HCT116 (cell line): Measurements from ENCODE around the gene AVL9.

Experiments
- ATF3 ChIP-seq: IDR thresholded peaks from 2 replicates; pipeline ENCODE4 v1.6.1; 2012
- CEBPB ChIP-seq: IDR thresholded peaks from 2 replicates; pipeline ENCODE4 v1.6.1; 2012; ENCODE audit warnings: low read depth
- EZH2 ChIP-seq: fragments of 200-600 bp; sonication (generic); IDR thresholded peaks from 2 replicates; pipeline ENCODE4 v1.6.1; 2017; ENCODE audit warnings: antibody characterized with exemption, mixed run types
- FOSL1 ChIP-seq: IDR thresholded peaks from 2 replicates; pipeline ENCODE4 v1.6.1; 2012; ENCODE audit warnings: low read depth
- POLR2A ChIP-seq: IDR thresholded peaks from 2 replicates; pipeline ENCODE4 v1.7.0; 2011; ENCODE audit warnings: borderline replicate concordance; ENCODE audit not compliant: insufficient read depth, insufficient read length; ENCODE audit errors: extremely low read depth
- POLR2AphosphoS5 ChIP-seq: IDR thresholded peaks from 2 replicates; pipeline ENCODE4 v1.6.1; 2011; ENCODE audit warnings: mild to moderate bottlenecking, low read depth, low read length, moderate library complexity
- RAD21 ChIP-seq: IDR thresholded peaks from 2 replicates; pipeline ENCODE4 v1.6.1; 2012; ENCODE audit warnings: low read depth, mild to moderate bottlenecking
- SIN3A ChIP-seq: IDR thresholded peaks from 2 replicates; pipeline ENCODE4 v1.6.1; 2012; ENCODE audit warnings: low read depth
- YY1 ChIP-seq: IDR thresholded peaks from 2 replicates; pipeline ENCODE4 v1.6.1; 2011; ENCODE audit warnings: low read length, low read depth, moderate library complexity, mild to moderate bottlenecking; ENCODE audit not compliant: insufficient replicate concordance; ENCODE audit errors: extremely low read depth
- ZFX ChIP-seq: fragments of 450-650 bp; IDR thresholded peaks from 2 replicates; pipeline ENCODE4 v1.6.1; 2017
- TF ChIP-seq, protein P1 (sequence below): IDR thresholded peaks from 2 replicates; pipeline ENCODE4 v1.6.1; 2012; ENCODE audit warnings: low read depth
- TF ChIP-seq, protein P2 (sequence below), 3 experiments: fragments of 200-600 bp in 1 of 3; sonication (generic) in 1 of 3; IDR thresholded peaks in 2 of 3; conservative IDR thresholded peaks in 1 of 3; 2 replicates each; pipeline ENCODE4 v1.5.1; 2012 to 2017; ENCODE audit warnings: low read depth in 2 of 3, low read length in 2 of 3, antibody characterized with exemption in 1 of 3, borderline replicate concordance in 1 of 3, control low read depth in 1 of 3, mild to moderate bottlenecking in 1 of 3, mixed read lengths in 1 of 3, mixed run types in 1 of 3, moderate library complexity in 1 of 3; ENCODE audit not compliant: insufficient read depth in 1 of 3
- TF ChIP-seq, protein P3 (sequence below): IDR thresholded peaks from 2 replicates; pipeline ENCODE4 v1.6.1; 2012

DNA sequence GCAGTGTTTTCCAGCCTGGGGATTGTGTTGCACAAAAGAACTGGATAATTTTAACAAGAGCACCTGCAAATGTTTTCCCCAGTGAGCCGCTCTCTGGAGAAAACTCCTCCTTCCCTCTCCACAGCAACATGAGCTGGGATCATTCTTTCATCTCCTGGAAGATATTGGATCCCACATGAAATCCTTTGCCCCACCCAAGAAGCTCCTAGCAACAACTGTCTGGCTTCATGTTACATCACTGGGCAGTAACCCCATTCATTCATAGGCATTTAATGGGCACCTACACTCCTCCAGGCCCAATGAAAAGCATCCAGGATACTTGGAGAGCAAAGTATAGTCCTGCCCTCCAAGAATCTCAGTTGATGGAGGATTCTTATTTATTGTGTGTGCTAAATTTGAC is 32.3 kb upstream of the AVL9 start:
- TF ChIP-seq EZH2, result no peak
- TF ChIP-seq, protein P1, sequence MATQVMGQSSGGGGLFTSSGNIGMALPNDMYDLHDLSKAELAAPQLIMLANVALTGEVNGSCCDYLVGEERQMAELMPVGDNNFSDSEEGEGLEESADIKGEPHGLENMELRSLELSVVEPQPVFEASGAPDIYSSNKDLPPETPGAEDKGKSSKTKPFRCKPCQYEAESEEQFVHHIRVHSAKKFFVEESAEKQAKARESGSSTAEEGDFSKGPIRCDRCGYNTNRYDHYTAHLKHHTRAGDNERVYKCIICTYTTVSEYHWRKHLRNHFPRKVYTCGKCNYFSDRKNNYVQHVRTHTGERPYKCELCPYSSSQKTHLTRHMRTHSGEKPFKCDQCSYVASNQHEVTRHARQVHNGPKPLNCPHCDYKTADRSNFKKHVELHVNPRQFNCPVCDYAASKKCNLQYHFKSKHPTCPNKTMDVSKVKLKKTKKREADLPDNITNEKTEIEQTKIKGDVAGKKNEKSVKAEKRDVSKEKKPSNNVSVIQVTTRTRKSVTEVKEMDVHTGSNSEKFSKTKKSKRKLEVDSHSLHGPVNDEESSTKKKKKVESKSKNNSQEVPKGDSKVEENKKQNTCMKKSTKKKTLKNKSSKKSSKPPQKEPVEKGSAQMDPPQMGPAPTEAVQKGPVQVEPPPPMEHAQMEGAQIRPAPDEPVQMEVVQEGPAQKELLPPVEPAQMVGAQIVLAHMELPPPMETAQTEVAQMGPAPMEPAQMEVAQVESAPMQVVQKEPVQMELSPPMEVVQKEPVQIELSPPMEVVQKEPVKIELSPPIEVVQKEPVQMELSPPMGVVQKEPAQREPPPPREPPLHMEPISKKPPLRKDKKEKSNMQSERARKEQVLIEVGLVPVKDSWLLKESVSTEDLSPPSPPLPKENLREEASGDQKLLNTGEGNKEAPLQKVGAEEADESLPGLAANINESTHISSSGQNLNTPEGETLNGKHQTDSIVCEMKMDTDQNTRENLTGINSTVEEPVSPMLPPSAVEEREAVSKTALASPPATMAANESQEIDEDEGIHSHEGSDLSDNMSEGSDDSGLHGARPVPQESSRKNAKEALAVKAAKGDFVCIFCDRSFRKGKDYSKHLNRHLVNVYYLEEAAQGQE, result no peak
- no peak for TF ChIP-seq RAD21
- TF ChIP-seq, protein P2, sequence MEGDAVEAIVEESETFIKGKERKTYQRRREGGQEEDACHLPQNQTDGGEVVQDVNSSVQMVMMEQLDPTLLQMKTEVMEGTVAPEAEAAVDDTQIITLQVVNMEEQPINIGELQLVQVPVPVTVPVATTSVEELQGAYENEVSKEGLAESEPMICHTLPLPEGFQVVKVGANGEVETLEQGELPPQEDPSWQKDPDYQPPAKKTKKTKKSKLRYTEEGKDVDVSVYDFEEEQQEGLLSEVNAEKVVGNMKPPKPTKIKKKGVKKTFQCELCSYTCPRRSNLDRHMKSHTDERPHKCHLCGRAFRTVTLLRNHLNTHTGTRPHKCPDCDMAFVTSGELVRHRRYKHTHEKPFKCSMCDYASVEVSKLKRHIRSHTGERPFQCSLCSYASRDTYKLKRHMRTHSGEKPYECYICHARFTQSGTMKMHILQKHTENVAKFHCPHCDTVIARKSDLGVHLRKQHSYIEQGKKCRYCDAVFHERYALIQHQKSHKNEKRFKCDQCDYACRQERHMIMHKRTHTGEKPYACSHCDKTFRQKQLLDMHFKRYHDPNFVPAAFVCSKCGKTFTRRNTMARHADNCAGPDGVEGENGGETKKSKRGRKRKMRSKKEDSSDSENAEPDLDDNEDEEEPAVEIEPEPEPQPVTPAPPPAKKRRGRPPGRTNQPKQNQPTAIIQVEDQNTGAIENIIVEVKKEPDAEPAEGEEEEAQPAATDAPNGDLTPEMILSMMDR (IDR thresholded peaks at IDR 0.05 in 2 of 3, conservative IDR thresholded peaks at IDR 0.05 in 1 of 3; ENCODE audit: borderline replicate concordance in 1 of 3, insufficient read depth in 1 of 3, low read depth in 2 of 3, low read length in 2 of 3), result no peak
- no peak for TF ChIP-seq POLR2AphosphoS5
- TF ChIP-seq SIN3A, result no peak
- TF ChIP-seq ZFX, result no peak
- TF ChIP-seq, protein P3, sequence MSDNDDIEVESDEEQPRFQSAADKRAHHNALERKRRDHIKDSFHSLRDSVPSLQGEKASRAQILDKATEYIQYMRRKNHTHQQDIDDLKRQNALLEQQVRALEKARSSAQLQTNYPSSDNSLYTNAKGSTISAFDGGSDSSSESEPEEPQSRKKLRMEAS, result no peak
- no peak for TF ChIP-seq POLR2A
- TF ChIP-seq ATF3, result no peak
- TF ChIP-seq YY1, result no peak
- no peak for TF ChIP-seq FOSL1
- TF ChIP-seq CEBPB, result no peak
